HG02610 (cell line): ENCODE measurements around the gene TRPM3.

Source experiments
- ATAC-seq: cut with Tn5 transposase; IDR thresholded peaks from one replicate; pipeline ENCODE4 v1.9.1; 2021; ENCODE audit warnings: mild to moderate bottlenecking, moderate library complexity; ENCODE audit not compliant: unreplicated experiment

The TRPM3 gene

GRCh38 chr9:70902692-70903131 lies 218.7 kb downstream of the TRPM3 start:
- no peak for ATAC-seq

DNA sequence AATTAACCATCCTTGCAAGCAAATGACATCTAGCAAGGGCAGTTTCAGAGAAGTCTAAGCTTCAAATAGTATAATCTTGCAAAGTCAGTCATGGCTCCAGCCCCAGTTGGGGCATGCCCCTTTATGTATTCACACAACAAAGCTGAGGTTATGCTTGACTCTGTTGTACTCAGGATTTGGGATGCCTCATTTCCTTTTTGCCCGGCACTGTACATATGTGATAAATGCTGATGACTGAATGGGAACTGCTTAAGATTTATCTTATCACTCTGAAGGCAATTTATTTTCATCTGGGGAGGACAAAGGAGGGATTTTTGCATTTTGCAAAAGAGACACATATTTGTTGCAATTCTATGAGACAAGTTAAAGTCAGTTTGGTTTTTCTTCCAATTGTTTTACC lies 219.2 kb downstream of the TRPM3 start:
- no peak for ATAC-seq

- no peak for ATAC-seq
Observed at GRCh38 chr9:70901746-70902145, 219.7 kb downstream of the TRPM3 start.

- no peak for ATAC-seq
Observed at GRCh38 chr9:70901013-70901412, 220.4 kb downstream of the TRPM3 start.

GRCh38 chr9:70893580-70894122 lies 227.8 kb downstream of the TRPM3 start:
- ATAC-seq, result no peak

GRCh38 chr9:70888471-70888870 lies 232.9 kb downstream of the TRPM3 start:
- no peak for ATAC-seq

GRCh38 chr9:70887826-70888225 lies 233.6 kb downstream of the TRPM3 start:
- ATAC-seq, result no peak

GRCh38 chr9:70883963-70884793 lies 237.2 kb downstream of the TRPM3 start:
- no peak for ATAC-seq

DNA sequence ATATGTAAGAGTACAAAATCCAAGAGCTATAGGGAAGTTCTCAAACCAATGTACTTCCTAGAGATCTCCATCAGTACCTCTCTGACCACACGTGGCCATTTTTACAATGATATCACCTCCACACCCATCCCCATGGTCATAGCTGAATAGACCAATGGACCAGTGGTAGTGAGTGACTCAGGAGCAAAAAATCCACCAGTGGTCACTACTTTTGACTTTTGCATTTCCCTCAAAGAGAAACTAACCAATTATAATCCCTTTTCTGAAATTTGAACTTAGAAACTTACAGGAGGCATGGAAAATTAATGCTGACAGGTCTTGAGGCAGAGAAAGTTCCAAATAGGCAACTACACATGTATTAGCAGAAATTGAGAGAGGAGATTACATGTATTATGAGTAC lies 238.4 kb downstream of the TRPM3 start:
- no peak for ATAC-seq

DNA sequence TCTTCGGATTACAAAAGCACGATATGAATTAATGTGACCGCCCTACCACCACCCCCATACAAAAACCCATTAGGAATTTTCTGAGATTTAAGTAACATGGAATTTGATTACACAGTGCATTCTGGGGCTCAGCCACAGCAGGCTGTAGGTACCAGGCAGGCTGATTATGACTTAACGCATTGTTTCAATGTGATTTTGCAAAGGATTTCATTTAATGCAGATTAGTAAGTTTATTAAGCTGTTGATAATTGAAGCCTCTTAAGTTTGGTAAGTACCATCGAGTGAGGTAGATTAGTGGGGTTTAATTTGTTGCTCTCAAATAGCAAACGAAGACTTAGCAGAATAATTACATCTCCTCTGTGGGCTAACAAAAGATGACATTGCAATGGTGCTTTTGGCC lies 240.1 kb downstream of the TRPM3 start:
- no peak for ATAC-seq

DNA sequence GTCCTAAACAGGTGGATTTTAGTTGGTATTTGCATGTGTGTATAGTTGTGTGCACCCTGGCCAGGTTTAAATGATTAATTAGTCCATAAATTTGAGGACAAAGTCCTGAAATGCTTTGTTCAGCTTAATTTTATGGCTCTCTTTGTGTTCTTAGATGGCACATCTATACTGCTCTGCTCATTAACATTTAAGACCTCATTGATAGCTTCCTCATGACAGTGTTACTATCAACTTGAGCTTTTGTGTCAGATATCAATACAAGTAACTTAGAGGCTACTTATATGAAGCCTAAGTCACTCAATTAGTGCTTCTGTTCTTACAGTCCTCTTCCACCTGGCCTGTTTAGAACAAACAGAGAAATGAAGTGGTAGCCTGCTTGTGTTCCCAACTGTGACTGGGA lies 240.9 kb downstream of the TRPM3 start:
- no peak for ATAC-seq

GRCh38 chr9:70878576-70878975 lies 242.8 kb downstream of the TRPM3 start:
- no peak for ATAC-seq

DNA sequence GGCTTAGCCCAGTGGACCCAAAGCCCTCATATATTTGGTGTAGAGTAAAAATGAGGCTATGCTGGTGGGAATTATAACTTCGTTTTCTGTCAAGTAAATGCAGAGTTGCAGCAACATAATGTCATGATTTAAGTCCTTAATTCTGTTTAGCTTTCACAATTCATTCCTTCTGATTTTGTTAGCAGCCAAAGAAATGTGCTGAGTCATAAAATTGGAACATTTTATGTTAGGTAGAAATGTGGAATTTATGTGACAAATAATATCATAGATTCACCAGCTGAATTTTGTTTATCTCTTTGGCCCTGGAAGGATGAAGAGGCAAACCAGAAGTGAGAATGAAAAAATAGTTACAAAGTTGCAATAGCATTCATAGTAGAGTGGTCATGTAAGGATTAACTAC lies 247.0 kb downstream of the TRPM3 start:
- no peak for ATAC-seq

DNA sequence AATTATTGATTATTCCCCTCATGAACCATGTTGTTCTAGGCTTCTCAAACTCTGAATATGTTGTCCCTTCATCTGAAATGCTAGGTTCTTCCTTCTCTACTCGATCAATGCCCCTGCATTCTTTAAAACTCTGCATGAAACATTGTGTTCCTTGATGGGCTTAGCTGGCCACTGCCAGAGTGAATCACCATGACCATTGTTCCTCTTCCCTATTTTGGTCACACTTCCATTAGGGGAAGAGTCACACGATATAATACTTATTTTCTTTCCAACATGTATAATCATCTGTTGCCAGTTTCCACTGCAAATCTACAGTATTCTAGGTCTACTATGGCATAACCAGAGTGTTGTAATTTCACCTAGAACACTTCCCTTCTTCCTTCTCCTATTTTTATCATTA lies 247.9 kb downstream of the TRPM3 start:
- no peak for ATAC-seq

GRCh38 chr9:70868661-70869652 lies 252.5 kb downstream of the TRPM3 start:
- no peak for ATAC-seq

DNA sequence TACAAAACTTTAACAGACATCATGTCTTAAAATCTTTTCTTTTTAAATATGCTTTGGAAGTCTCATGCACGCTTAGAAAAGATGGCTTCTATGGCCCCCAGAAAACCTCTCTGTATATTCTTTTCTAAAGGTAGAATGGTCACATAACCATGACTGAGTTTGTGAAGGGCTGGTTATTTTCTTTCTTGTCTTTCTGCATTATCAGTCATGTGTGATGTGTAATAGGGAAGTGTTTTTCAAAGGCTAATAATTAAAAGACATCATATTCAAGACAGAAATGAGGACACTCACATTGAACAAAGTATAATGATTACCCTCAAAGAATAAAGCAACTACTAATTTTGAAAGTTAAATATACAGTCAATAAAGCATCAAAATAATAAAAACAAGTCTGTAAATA lies 253.4 kb downstream of the TRPM3 start:
- no peak for ATAC-seq

GRCh38 chr9:70865471-70865870 lies 255.9 kb downstream of the TRPM3 start:
- ATAC-seq, result no peak

- ATAC-seq, result no peak
Observed at GRCh38 chr9:70861797-70862196, 259.6 kb downstream of the TRPM3 start.

- no peak for ATAC-seq
Observed at GRCh38 chr9:70861376-70861775, 260.0 kb downstream of the TRPM3 start.

- ATAC-seq, result no peak
Observed at GRCh38 chr9:70859694-70860093, 261.7 kb downstream of the TRPM3 start.

DNA sequence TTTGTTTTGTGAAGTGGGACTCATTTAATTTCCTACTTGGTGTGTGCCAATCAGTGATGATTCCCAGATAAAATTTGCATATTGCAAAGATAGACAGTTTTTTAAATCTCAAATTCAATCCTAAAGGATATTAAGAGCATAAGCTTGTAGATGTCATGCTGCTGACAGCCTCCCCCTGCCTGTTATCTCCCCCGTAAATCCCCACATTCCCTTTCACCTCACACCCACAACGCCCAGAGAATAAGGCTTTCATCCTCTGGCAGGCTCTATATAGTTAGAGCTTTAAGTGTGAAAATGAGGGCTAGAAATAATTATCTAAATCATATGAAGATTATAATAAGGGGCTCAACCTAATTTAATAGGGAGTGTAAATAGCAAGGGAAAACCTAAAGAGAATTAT lies 265.0 kb downstream of the TRPM3 start:
- ATAC-seq, result no peak
